Common myeloid progenitor, CD34-positive (primary cell): ENCODE data around the gene NDST3.

Experiments used
- CTCF ChIA-PET: fragments of 350-600 bp; sonication (Branson Sonifier 250); formaldehyde crosslinking; loops from one replicate; lab custom pipeline; 2021; ENCODE audit warnings: antibody characterized with exemption; lab: Charles Lee
- POLR2A ChIA-PET: fragments of 350-600 bp; sonication (Branson Sonifier 250); formaldehyde crosslinking; loops from one replicate; lab custom pipeline; 2021; ENCODE audit warnings: antibody characterized with exemption; lab: Charles Lee
- DNase-seq, 3 donors: peaks; one replicate each; pipeline versions ENCODE4 v3.0.0 to v3.0.0-alpha.2; 2013
- H3K27ac ChIP-seq, 2 experiments: 1 replicate in 1 of 2; 2 replicates in 1 of 2; pipeline ENCODE4 v1.7.0; 2013; ENCODE audit warnings: inconsistent platforms in 2 of 2, low read length in 2 of 2, mild to moderate bottlenecking in 2 of 2, low read depth in 1 of 2, moderate library complexity in 1 of 2; ENCODE audit not compliant: severe bottlenecking in 2 of 2, insufficient read depth in 1 of 2, poor library complexity in 1 of 2
- H3K27me3 ChIP-seq, 5 experiments: replicated peaks in 2 of 5; 1 replicate in 3 of 5; 2 replicates in 2 of 5; pipeline versions ENCODE4 v1.6.1 to v1.7.0; 2013; ENCODE audit warnings: low read length in 4 of 5, mild to moderate bottlenecking in 2 of 5, moderate library complexity in 2 of 5, inconsistent platforms in 1 of 5; ENCODE audit not compliant: insufficient read depth in 5 of 5, control insufficient read depth in 4 of 5
- H3K36me3 ChIP-seq, 4 experiments: 1 replicate in 2 of 4; 2 replicates in 2 of 4; pipeline versions ENCODE4 v1.6.1 to v1.7.0; 2013; ENCODE audit warnings: low read length in 3 of 4, control low read depth in 1 of 4, mild to moderate bottlenecking in 1 of 4; ENCODE audit not compliant: control insufficient read depth in 4 of 4, insufficient read depth in 4 of 4
- H3K4me1 ChIP-seq, 4 experiments: 1 replicate in 3 of 4; 2 replicates in 1 of 4; pipeline versions ENCODE4 v1.6.1 to v1.7.1; 2013; ENCODE audit warnings: low read length in 3 of 4, mild to moderate bottlenecking in 3 of 4, control low read depth in 1 of 4, inconsistent platforms in 1 of 4, moderate library complexity in 1 of 4; ENCODE audit not compliant: control insufficient read depth in 4 of 4, insufficient read depth in 4 of 4; ENCODE audit errors: control extremely low read depth in 1 of 4
- H3K4me3 ChIP-seq, 7 experiments: 1 replicate in 4 of 7; 2 replicates in 3 of 7; pipeline versions ENCODE4 v1.5.1 to v1.7.0; 2013; ENCODE audit warnings: mild to moderate bottlenecking in 7 of 7, low read length in 6 of 7, moderate library complexity in 6 of 7, inconsistent platforms in 2 of 7, low read depth in 2 of 7, control low read depth in 1 of 7; ENCODE audit not compliant: insufficient read depth in 4 of 7, control insufficient read depth in 1 of 7; ENCODE audit errors: extremely low read depth in 1 of 7
- H3K9me3 ChIP-seq, 5 experiments: 1 replicate in 4 of 5; 2 replicates in 1 of 5; pipeline versions ENCODE4 v1.6.1 to v1.7.1; 2013; ENCODE audit warnings: low read length in 4 of 5, mild to moderate bottlenecking in 2 of 5, inconsistent platforms in 1 of 5, low read depth in 1 of 5, moderate library complexity in 1 of 5; ENCODE audit not compliant: control insufficient read depth in 4 of 5, insufficient read depth in 2 of 5; ENCODE audit errors: control extremely low read depth in 1 of 5
- WGBS: methylation state at CpG from one replicate; pipeline ENCODE4 v1.1.5; 2013; ENCODE audit not compliant: insufficient coverage; 5-methylcytosine and 5-hydroxymethylcytosine counted together

The NDST3 gene

DNA sequence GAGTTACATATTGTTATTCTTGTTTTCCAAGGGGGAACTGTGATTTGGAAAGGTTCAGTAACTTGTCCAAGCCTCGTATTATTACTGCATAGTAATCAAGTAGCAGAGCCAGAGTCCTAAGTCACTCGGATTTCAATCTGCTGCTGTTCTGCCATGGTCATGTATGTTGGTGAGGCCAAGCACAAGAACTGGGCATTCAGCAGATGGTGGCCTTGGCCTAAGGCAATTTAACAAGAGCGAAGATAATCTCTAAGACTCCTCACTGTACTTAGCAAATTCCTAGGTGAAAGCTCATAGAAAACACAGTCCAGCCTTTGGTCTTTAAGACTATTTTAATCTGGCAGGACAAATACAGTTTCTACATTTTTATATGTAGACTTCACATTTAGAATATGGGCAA lies 64.8 kb downstream of the NDST3 start:
- H3K4me1 ChIP-seq: no peaks in the 10 kb centered on the region
- no peaks in the 10 kb centered on the region for H3K27me3 ChIP-seq
- DNase-seq: no peak
- no peak overlapping the region for H3K4me3 ChIP-seq
- WGBS: 100% methylated on average over 3 of the region's 3 CpGs
- H3K27ac ChIP-seq: no peak overlapping the region
- no peaks in the 10 kb centered on the region for H3K9me3 ChIP-seq
- CTCF ChIA-PET: no interaction called here
- no peaks in the 10 kb centered on the region for H3K36me3 ChIP-seq
- POLR2A ChIA-PET: no interaction called here

GRCh38 chr4:118102195-118102594 lies 67.9 kb downstream of the NDST3 start:
- H3K27ac ChIP-seq: no peak overlapping the region
- WGBS: no CpG with 5 or more reads among the region's 2 CpGs
- DNase-seq: peak in 1 of 3 donors; percentile 2
- H3K4me1 ChIP-seq: no peaks in the 10 kb centered on the region
- ChIA-PET POLR2A (no interaction called here), CTCF (no interaction called here)
- no peak overlapping the region for H3K4me3 ChIP-seq
- H3K9me3 ChIP-seq: no peaks in the 10 kb centered on the region
- H3K36me3 ChIP-seq: no peaks in the 10 kb centered on the region
- no peaks in the 10 kb centered on the region for H3K27me3 ChIP-seq

- 93% methylated on average over 2 of the region's 2 CpGs for WGBS
- H3K9me3 ChIP-seq: no peaks in the 10 kb centered on the region
- peaks cover 0 to 2% (median 0%) of the 10 kb centered on the region in 4 experiments for H3K4me1 ChIP-seq
- no peak overlapping the region for H3K27ac ChIP-seq
- no peaks in the 10 kb centered on the region for H3K36me3 ChIP-seq
- DNase-seq: peak in 1 of 3 donors; percentile 0
- POLR2A ChIA-PET: no interaction called here
- no peak overlapping the region for H3K4me3 ChIP-seq
- no peaks in the 10 kb centered on the region for H3K27me3 ChIP-seq
- CTCF ChIA-PET: no interaction called here
Observed at GRCh38 chr4:118112117-118113046, 78.1 kb downstream of the NDST3 start.

GRCh38 chr4:118113220-118113619 lies 78.9 kb downstream of the NDST3 start:
- no peaks in the 10 kb centered on the region for H3K36me3 ChIP-seq
- peak; percentile 5 to 71 (median 40) for DNase-seq
- H3K27ac ChIP-seq: no peak overlapping the region
- WGBS: no CpG with 5 or more reads among the region's 2 CpGs
- peaks cover 0 to 2% (median 0%) of the 10 kb centered on the region in 4 experiments for H3K4me1 ChIP-seq
- H3K27me3 ChIP-seq: no peaks in the 10 kb centered on the region
- H3K9me3 ChIP-seq: no peaks in the 10 kb centered on the region
- peak overlapping the region in 2 of 7 experiments; percentile 42 to 53 for H3K4me3 ChIP-seq
- ChIA-PET POLR2A (no interaction called here), CTCF (no interaction called here)

- ChIA-PET POLR2A (no interaction called here), CTCF (no interaction called here)
- H3K4me3 ChIP-seq: no peak overlapping the region
- peaks cover 0 to 2% (median 0%) of the 10 kb centered on the region in 4 experiments for H3K4me1 ChIP-seq
- no peaks in the 10 kb centered on the region for H3K9me3 ChIP-seq
- WGBS: no CpG with 5 or more reads among the region's 3 CpGs
- H3K36me3 ChIP-seq: no peaks in the 10 kb centered on the region
- H3K27me3 ChIP-seq: no peaks in the 10 kb centered on the region
- peak in 1 of 3 donors; percentile 24 for DNase-seq
- H3K27ac ChIP-seq: no peak overlapping the region
Observed at GRCh38 chr4:118114720-118115119, 80.4 kb downstream of the NDST3 start.

- WGBS: 90% methylated on average over 3 of the region's 5 CpGs
- Histone ChIP-seq H3K9me3 (no peaks in the 10 kb centered on the region), H3K4me1 (no peaks in the 10 kb centered on the region), H3K4me3 (no peak overlapping the region), H3K27ac (no peak overlapping the region), H3K27me3 (no peaks in the 10 kb centered on the region), H3K36me3 (no peaks in the 10 kb centered on the region)
- CTCF ChIA-PET: no interaction called here
- DNase-seq: no peak
- POLR2A ChIA-PET: no interaction called here
Observed at GRCh38 chr4:118120120-118120760, 86.0 kb downstream of the NDST3 start.

- Histone ChIP-seq H3K4me3 (no peak overlapping the region), H3K27me3 (no peaks in the 10 kb centered on the region), H3K36me3 (no peaks in the 10 kb centered on the region), H3K9me3 (peaks cover 0 to 4% (median 0%) of the 10 kb centered on the region in 5 experiments), H3K4me1 (no peaks in the 10 kb centered on the region), H3K27ac (no peak overlapping the region)
- CTCF ChIA-PET: no interaction called here
- POLR2A ChIA-PET: no interaction called here
- no peak for DNase-seq
- WGBS: 100% methylated on average over 1 of the region's 1 CpG
Observed at GRCh38 chr4:118124997-118125396, 90.7 kb downstream of the NDST3 start.
